Cortex of kidney (tissue), 1 donor: ENCODE data around the gene PCTP.

Source experiments
- DNase-seq: peaks from one replicate; lab custom pipeline; 2025; lab: John Stamatoyannopoulos, UW

The PCTP gene

DNA sequence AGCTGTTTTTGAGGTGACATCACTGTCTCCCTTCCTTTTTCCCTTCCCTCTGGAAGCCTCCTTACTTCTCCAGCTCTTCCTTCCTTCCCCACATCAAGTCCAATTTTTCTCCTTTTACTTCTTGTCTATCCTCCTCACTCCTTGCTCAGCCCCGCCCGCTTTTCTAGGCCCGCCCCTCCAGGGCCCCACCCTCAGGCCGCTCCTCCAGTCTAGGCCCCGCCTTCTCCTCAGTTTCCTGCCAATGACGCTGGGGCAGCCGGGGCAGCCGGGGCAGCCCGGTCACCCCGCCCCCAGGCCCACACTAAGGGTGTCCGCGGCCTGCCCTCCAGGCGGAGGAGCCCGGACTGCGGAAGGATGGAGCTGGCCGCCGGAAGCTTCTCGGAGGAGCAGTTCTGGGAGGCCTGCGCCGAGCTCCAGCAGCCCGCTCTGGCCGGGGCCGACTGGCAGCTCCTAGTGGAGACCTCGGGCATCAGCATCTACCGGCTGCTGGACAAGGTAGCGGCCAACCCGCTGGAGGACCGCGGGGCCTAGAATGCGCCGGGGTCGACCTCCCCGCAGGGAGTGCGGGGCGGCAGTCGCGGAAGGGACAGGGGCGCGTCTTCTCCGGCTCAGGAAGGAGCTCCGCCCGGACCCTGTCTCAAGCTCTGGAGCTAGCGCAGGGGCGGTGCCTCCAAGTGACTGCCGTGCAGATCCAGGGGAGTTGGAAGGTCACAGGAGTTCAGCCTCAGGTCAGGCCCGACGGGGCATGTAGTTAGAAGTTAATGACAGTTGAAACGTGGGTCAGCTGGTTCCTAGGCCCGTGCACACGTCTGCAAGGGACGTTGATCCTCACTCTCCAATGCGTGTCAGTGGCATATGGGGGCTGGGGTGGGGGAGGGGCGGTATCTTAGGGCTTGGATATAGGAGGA lies at the start of gene PCTP:
Gene PCTP (plus strand): TSS at position 302 of the 908 bp plus-strand sequence. CDS start 53 bp downstream, at position 355.
- peak; percentile 86 for DNase-seq

DNA sequence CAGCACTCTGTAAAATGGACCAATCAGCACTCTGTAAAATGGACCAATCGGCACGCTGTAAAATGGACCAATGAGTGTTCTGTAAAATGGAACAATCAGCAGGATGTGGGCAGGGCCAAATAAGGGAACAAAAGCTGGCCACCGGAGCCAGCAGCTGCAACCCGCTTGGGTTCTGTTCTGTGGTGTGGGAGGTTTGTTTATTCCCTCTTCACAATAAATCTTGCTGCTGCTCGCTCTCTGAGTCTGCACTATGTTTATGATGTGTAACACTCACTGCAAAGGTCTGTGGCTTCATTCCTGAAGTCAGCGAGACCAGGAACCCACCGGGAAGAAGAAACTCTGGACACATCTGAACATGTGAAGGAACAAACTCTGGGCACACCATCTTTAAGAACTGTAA lies 48.7 kb upstream of the PCTP start:
- no peak for DNase-seq

DNA sequence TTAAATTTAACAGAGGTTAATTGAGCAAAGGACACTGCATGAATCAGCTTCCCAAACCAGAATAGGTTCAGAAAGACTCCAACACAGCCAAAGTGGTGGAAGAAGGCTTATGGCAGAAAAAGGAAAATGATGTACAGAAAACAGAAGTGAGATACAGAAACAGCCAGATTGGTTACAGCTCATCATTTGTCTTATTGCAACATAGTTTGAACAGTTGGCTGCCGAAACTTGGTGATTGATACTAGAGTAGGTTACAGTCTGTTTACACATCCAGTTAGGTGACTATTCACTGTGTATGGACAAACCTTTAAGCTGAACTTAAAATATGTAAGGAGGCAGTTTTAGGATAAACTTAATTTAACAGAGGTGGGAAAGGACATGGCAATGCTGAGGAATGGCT lies 46.5 kb upstream of the PCTP start:
- DNase-seq = no peak

DNA sequence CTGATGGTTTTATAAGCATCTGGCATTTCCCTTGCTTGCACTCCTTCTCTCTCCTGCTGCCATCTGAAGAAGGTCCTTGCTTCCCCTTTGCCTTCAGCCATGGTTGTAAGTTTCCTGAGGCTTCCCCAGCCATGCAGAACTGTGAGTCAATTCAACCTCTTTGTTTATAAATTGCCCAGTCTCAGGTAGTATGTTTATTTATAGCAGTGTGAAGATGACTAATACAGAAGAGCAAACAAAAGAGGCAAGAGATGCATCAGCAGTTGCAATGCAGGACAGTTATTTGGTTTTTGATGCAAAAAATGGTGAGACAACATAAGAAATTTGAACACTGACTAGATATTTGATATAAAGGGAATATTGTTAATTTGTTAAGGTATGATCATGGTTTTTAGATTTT lies 45.0 kb upstream of the PCTP start:
- no peak for DNase-seq

DNA sequence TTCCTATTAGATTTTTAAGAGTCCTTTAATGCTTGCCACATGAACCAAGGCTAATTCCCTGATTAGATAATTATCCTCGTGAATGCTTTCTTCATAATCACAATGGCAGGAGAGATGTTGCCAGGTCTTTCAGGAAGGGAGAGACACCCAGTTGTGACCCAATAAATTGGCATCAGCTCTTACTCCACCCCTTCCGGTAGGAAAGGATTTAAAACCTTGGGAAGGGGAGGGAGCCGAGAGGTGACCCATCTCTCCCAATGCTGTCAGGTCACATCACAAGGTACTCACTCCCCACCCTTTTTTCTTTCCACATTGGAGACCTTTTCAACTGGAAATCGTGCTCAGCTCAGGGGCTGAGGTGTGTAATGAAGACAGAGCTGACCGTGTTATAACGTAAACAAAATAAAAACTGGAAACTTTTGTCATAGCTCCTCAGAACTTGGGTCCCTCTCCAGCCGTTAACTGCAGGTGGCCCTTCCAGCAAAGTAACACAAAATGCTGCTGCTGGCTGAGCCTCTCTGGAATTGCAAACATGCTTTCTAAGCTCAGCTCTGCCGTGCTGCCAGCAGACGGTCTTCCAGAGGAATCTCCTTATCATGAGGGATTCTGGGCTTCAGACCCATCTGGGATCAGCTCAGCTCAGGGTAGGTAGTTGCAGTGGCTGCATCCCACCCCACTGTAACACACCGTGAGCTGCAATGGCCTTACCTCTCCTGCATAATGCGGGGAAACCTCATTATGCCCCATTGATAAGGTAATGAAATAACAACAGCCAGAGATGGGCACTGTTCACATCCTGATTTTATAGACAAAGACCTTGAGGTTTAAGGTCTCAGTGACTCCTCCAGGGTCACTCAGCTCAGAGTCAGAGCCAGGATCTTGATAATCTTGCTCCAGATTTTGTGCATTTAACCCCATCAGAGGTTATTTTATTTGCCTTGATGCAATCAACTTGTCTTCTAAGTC lies 43.8 kb upstream of the PCTP start:
- DNase-seq = no peak

- no peak for DNase-seq
Observed at GRCh38 chr17:55708175-55708974, 42.5 kb upstream of the PCTP start.

GRCh38 chr17:55709440-55709839 lies 41.4 kb upstream of the PCTP start:
- no peak for DNase-seq

GRCh38 chr17:55709984-55710383 lies 40.9 kb upstream of the PCTP start:
- DNase-seq = no peak

DNA sequence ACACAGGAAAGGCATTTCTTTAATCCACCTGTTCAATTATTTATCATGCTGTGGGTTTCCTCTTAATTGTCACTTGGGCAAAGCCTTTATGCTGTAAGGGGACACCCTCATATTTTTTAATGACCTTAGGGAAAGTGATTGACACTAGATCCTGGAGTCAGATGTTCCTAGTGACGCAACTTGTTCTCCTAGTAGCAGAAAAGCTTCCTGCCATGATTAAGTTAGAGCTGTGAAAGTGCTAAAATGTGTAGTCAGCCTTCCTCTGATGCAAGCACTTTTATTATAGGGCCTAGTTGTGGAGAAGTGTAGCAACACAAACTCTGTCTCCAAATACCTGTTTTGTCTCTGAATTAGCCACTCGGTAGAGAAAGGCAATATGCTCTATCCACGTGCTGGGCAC lies 40.4 kb upstream of the PCTP start:
- DNase-seq = no peak

DNA sequence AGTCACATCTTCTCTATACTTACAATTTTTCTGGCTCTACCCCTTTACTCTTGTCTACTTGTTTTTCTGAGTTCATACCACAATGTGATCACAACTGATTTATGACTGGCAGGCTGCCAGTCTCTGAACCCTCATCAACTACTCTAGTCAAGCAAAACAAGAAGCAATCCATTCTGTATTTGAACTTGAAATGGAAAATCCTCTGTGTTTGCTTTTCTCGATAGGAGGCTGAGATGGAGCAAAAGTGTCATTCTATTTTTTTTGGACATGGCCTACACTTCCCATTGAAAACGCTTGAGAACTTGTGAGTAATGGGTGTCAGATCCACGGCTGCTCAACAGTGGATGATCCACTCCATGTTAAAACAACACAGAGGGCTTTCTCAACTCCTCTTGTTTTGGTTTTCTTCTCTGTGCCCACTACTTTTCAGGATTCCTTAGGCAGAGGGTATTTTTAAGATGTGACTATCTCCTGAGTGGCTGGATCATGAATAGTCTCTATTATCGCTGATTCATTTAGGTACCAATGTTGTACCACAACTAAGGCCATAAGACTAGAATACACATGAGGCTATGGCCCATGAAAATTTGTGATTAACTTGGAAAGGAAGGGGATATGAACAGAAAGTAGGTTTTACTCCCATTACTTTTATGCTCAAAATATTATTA lies 39.9 kb upstream of the PCTP start:
- no peak for DNase-seq

DNA sequence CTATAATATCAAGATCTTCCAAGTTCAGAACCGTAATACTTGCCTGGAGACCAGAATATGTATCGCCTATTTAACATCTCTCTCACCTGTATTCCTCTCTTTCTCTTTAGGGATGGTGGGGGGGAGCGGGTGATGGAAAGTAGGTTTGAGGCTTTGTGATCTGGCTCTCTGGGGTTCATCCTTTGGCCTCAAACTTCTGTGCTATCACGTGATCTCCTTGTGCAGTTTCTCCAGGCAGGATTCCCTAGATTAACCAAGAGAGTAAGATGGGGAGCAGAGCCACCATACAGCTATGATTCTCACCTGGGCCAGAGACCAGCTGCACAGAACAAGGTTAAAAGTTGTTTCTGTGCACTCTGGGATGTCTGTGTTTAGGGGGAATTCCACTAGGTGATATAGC lies 33.4 kb upstream of the PCTP start:
- no peak for DNase-seq

DNA sequence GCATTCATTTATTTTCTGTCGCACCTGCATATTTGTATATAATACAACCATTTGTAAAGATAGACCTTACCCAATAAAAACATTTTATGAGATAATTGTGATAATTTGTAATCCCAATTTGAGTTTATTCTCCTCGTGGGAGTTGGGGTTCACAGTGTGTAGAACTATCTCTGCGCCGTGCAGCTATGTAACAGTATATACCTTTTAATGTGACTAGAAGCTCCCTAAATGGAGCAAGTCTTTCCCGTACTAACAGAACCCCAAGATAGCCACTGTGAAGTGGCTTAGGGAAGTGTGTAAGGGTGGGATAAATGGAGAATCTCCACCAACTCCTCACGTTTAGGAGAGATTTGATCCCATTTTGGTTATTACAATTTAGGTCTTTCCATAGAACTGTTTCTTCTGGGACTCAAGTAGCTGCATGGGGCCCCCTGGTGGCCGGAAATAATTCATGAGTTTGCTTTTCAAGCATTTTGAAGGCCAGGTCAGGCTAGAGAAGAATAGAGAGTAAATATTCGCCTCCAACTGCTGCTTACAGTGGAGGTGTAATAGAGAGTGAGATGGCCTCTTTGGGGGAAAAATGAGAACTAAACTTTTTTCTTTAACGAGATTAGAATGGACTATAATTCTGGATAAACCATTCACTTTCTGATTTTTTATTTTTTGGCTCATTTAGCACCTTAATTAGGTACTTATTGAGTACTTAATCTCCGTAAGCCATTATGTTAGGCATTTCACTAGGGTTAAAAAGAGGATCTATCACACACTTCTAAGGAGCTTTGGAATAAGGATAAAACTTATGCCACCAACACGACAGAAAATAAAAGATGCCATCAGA lies 32.7 kb upstream of the PCTP start:
- no peak for DNase-seq

GRCh38 chr17:55720919-55721836 lies 29.7 kb upstream of the PCTP start:
- DNase-seq = no peak

DNA sequence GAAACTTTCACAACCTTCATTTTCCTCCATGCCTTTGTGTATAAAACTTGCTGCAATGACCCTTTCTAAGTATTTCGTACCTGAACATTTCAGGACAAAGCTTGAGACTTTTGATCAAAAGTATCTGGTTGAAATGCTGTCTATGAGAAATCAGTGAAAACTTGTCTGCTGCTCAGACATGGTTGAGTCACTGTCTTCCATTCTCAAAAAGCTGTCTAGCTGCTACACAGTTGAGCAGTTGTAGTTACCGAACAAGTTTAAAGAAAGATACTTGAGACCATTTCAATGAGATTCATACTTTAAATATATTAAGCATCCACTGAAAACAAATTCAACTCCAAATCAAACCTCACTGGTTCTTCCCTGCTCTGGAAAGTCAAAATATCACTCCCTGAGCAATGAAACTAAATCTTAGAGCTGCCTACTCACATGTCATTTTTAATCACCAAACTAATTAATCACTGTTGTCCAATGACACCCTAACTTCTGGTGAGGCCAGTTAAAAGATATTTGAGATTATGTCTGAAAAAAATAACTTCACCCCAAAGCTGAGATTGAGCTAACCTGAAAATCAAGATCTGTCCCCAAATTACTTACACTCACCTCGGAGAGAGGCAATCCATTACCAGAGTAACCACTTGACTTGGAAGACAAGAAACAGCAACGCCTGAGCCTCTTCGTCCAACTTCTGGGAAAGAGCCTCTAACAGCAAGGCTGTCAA lies 28.7 kb upstream of the PCTP start:
- DNase-seq = no peak

GRCh38 chr17:55722742-55723487 lies 27.9 kb upstream of the PCTP start, which contains the start of gene TMEM100:
TSS of gene TMEM100 (minus strand) at chr17:55722864. CDS start at chr17:55721070, 1,794 bp downstream.
- no peak for DNase-seq

- DNase-seq = no peak
Observed at GRCh38 chr17:55723488-55723848, 27.4 kb upstream of the PCTP start.

GRCh38 chr17:55726440-55726839 lies 24.4 kb upstream of the PCTP start:
- DNase-seq = no peak

DNA sequence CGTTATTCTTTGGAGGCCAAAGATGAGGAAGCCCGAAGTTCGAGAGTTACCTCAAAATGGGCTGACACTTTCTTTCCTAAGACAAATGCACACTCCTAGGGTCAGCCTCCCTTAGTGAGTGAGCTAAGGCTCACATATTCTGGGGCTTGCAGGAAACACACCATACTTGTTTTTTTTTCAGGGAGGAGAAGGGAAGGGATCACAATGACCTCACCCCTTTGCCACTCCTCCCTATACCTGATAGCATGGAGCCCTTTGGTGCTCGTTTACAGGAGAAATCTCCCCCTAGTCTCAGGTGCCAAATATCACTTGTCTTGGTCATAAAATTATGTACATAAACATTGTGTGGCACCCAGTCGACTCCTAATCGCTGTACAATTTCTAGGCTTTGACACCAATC lies 23.6 kb upstream of the PCTP start:
- DNase-seq = no peak
